H9 (cell line): ENCODE data around the gene PPRC1. TPM values are rescaled to one million over a fixed set of nuclear protein-coding genes. Genes with fewer than 3 reads are reported as not detected.

Experiments
- DNase-seq: peaks from one replicate; pipeline ENCODE4 v3.0.0-alpha.2; 2017
- H2AFZ ChIP-seq: one replicate; pipeline ENCODE4 v1.6.1; 2013; ENCODE audit warnings: mild to moderate bottlenecking, low read length, control low read depth, moderate library complexity
- H2AK5ac ChIP-seq: 2 replicates; pipeline ENCODE4 v1.6.1; 2013; ENCODE audit warnings: low read length, control low read depth, mixed read lengths; ENCODE audit not compliant: insufficient read length
- H2BK120ac ChIP-seq: one replicate; pipeline ENCODE4 v1.6.1; 2013; ENCODE audit warnings: low read depth, mild to moderate bottlenecking, low read length, control low read depth, inconsistent platforms; ENCODE audit not compliant: poor library complexity, severe bottlenecking
- H2BK12ac ChIP-seq: 2 replicates; pipeline ENCODE4 v1.6.1; 2013; ENCODE audit warnings: low read length, control low read depth, mixed read lengths, low read depth; ENCODE audit not compliant: insufficient read length
- H2BK15ac ChIP-seq: 2 replicates; pipeline ENCODE4 v1.6.1; 2013; ENCODE audit warnings: low read depth, low read length, control low read depth
- H2BK20ac ChIP-seq: one replicate; pipeline ENCODE4 v1.6.1; 2013; ENCODE audit warnings: low read depth, mild to moderate bottlenecking, low read length, control low read depth, inconsistent platforms; ENCODE audit not compliant: poor library complexity, severe bottlenecking
- H2BK5ac ChIP-seq: 2 replicates; pipeline ENCODE4 v1.6.1; 2013; ENCODE audit warnings: low read length, control low read depth, mixed read lengths; ENCODE audit not compliant: insufficient read length
- H3K14ac ChIP-seq: 2 replicates; pipeline ENCODE4 v1.6.1; 2013; ENCODE audit warnings: low read length, control low read depth; ENCODE audit not compliant: insufficient read depth
- H3K18ac ChIP-seq: 2 replicates; pipeline ENCODE4 v1.6.1; 2013; ENCODE audit warnings: low read depth, mild to moderate bottlenecking, mixed read lengths, low read length, control low read depth; ENCODE audit not compliant: insufficient read length
- H3K23ac ChIP-seq: 2 replicates; pipeline ENCODE4 v1.6.1; 2013; ENCODE audit warnings: low read length, control low read depth, mixed read lengths, low read depth; ENCODE audit not compliant: insufficient read length
- H3K23me2 ChIP-seq: 2 replicates; pipeline ENCODE4 v1.6.1; 2013; ENCODE audit warnings: low read depth, mild to moderate bottlenecking, mixed read lengths, low read length, control low read depth; ENCODE audit not compliant: insufficient read length, poor library complexity, severe bottlenecking
- H3K27ac ChIP-seq: 2 replicates; pipeline ENCODE4 v1.5.1; 2013; ENCODE audit warnings: low read length, control low read depth, mixed read lengths, low read depth; ENCODE audit not compliant: insufficient read length
- H3K27me3 ChIP-seq: 2 replicates; pipeline ENCODE4 v1.6.1; 2013; ENCODE audit warnings: low read length, control low read depth, inconsistent platforms; ENCODE audit not compliant: insufficient read depth
- H3K4ac ChIP-seq: 2 replicates; pipeline ENCODE4 v1.6.1; 2013; ENCODE audit warnings: low read depth, mild to moderate bottlenecking, control low read depth, inconsistent platforms, low read length, moderate library complexity
- H3K4me1 ChIP-seq: 2 replicates; pipeline ENCODE4 v1.6.1; 2013; ENCODE audit warnings: low read length, control low read depth, inconsistent platforms; ENCODE audit not compliant: insufficient read depth
- H3K4me2 ChIP-seq: 2 replicates; pipeline ENCODE4 v1.6.1; 2013; ENCODE audit warnings: low read length, control low read depth, mixed read lengths; ENCODE audit not compliant: insufficient read length, insufficient read depth
- H3K56ac ChIP-seq: 2 replicates; pipeline ENCODE4 v1.6.1; 2013; ENCODE audit warnings: low read depth, mild to moderate bottlenecking, mixed read lengths, low read length, control low read depth; ENCODE audit not compliant: insufficient read length
- H3K79me1 ChIP-seq: 2 replicates; pipeline ENCODE4 v1.6.1; 2013; ENCODE audit warnings: low read depth, mild to moderate bottlenecking, moderate library complexity, low read length, control low read depth, inconsistent platforms; ENCODE audit not compliant: insufficient read depth, poor library complexity, severe bottlenecking
- H3K79me2 ChIP-seq: 2 replicates; pipeline ENCODE4 v1.6.1; 2013; ENCODE audit warnings: low read length, control low read depth, inconsistent platforms; ENCODE audit not compliant: insufficient read depth
- H3K9ac ChIP-seq: 2 replicates; pipeline ENCODE4 v1.6.1; 2013; ENCODE audit warnings: low read length, control low read depth, mixed read lengths; ENCODE audit not compliant: insufficient read length; ENCODE audit errors: extremely low read depth
- H3K9me3 ChIP-seq: one replicate; pipeline ENCODE4 v1.6.1; 2013; ENCODE audit warnings: low read depth, low read length, inconsistent platforms; ENCODE audit not compliant: control insufficient read depth
- H3T11ph ChIP-seq: one replicate; pipeline ENCODE4 v1.6.1; 2013; ENCODE audit warnings: mild to moderate bottlenecking, low read length, control low read depth, inconsistent platforms
- H4K20me1 ChIP-seq: one replicate; pipeline ENCODE4 v1.6.1; 2013; ENCODE audit not compliant: control insufficient read depth, insufficient read length, insufficient read depth
- H4K5ac ChIP-seq: 2 replicates; pipeline ENCODE4 v1.6.1; 2013; ENCODE audit warnings: low read depth, mild to moderate bottlenecking, mixed read lengths, low read length, control low read depth; ENCODE audit not compliant: insufficient read length
- H4K8ac ChIP-seq: replicated peaks from 2 replicates; pipeline ENCODE4 v1.6.1; 2013; ENCODE audit warnings: low read length, control low read depth, mixed read lengths, low read depth; ENCODE audit not compliant: insufficient read length
- H4K91ac ChIP-seq: 2 replicates; pipeline ENCODE4 v1.6.1; 2013; ENCODE audit warnings: low read depth, mild to moderate bottlenecking, moderate library complexity, mixed read lengths, low read length, control low read depth; ENCODE audit not compliant: insufficient read length
- H3K27ac Mint-ChIP-seq, 3 experiments: 2 replicates in 2 of 3; 3 replicates in 1 of 3; pipeline ENCODE4 v1.8.0; 2020 to 2021; ENCODE audit warnings: mixed read lengths in 3 of 3, mild to moderate bottlenecking in 1 of 3, moderate library complexity in 1 of 3
- H3K27me3 Mint-ChIP-seq: 2 replicates; pipeline ENCODE4 v1.8.0; 2021; ENCODE audit warnings: low read depth, mild to moderate bottlenecking, moderate library complexity, mixed read lengths
- H3K36me3 Mint-ChIP-seq, 3 experiments: 2 replicates in 2 of 3; 3 replicates in 1 of 3; pipeline ENCODE4 v1.8.0; 2020 to 2021; ENCODE audit warnings: low read depth in 3 of 3, mixed read lengths in 3 of 3; ENCODE audit not compliant: insufficient read depth in 1 of 3
- H3K4me1 Mint-ChIP-seq, 2 experiments: 2 replicates each; pipeline ENCODE4 v1.8.0; 2020; ENCODE audit warnings: mixed read lengths in 2 of 2
- H3K4me3 Mint-ChIP-seq, 2 experiments: 2 replicates in 1 of 2; 3 replicates in 1 of 2; pipeline ENCODE4 v1.8.0; 2020 to 2021; ENCODE audit warnings: mild to moderate bottlenecking in 2 of 2, mixed read lengths in 2 of 2, moderate library complexity in 1 of 2
- H3K9me3 Mint-ChIP-seq, 2 experiments: 2 replicates in 1 of 2; 3 replicates in 1 of 2; pipeline ENCODE4 v1.8.0; 2020; ENCODE audit warnings: mild to moderate bottlenecking in 2 of 2, mixed read lengths in 2 of 2, moderate library complexity in 1 of 2
- CTCF ChIP-seq: fragments of 200-600 bp; sonication (generic); conservative IDR thresholded peaks from 3 replicates; pipeline ENCODE4 v1.8.0; 2021; ENCODE audit warnings: antibody characterized with exemption, mild to moderate bottlenecking
- WGBS: extraction: QIAGEN DNeasy Blood & Tissue Kit; methylation state at CpG from one replicate; pipeline ENCODE4 v1.1.7; 2013; ENCODE audit warnings: missing lambda C conversion rate, low lambda C conversion rate, mixed read lengths; ENCODE audit not compliant: insufficient read length; ENCODE audit errors: extremely low coverage; 5-methylcytosine and 5-hydroxymethylcytosine counted together
- total RNA-seq: library from RNA; stranded (reverse); gene quantifications from 2 replicates; pipeline ENCODE4 v1.2.1, GENCODE V29; 2021

Gene PPRC1
- total RNA-seq, 1 experiment from 2014 or later: 121 TPM

GRCh38 chr10:102133373-102134195 is 744 bp downstream of the PPRC1 start:
- peaks cover 14% of the 10 kb centered on the region for H3K79me1 ChIP-seq

More at GRCh38 chr10:102133373-102134195, 744 bp downstream of the PPRC1 start:
- Histone ChIP-seq H3K79me2 (peaks cover 48% of the 10 kb centered on the region), H2BK5ac (no peak overlapping the region), H2BK15ac (no peak overlapping the region), H3K56ac (no peak overlapping the region), H3K23me2 (peaks cover 11% of the 10 kb centered on the region), H3K27me3 (no peaks in the 10 kb centered on the region), H3K4me1 (no peaks in the 10 kb centered on the region; the same call in 1 of the 2 replicates), H3K18ac (peak overlapping the region; percentile 86), H3K9ac (peak overlapping the region; percentile 91), H4K20me1 (no peaks in the 10 kb centered on the region), H2AK5ac (no peak overlapping the region), H2BK12ac (no peak overlapping the region), H3T11ph (no peak overlapping the region), H3K4ac (0 out of 2 replicates have a peak overlapping the region, but pooled peaks have one; percentile 64), H2AFZ (no peak overlapping the region), H3K4me2 (peak overlapping the region; percentile 100), H3K27ac (no peak overlapping the region), H4K91ac (no peak overlapping the region), H4K5ac (no peak overlapping the region), H4K8ac (no peak overlapping the region), H3K9me3 (no peaks in the 10 kb centered on the region), H2BK20ac (no peak overlapping the region), H3K14ac (peak overlapping the region; percentile 83), H3K23ac (no peak overlapping the region), H2BK120ac (no peak overlapping the region)
- Mint-ChIP-seq H3K27me3 (peaks cover 2% of the 10 kb centered on the region; the same call in 1 of the 2 replicates), H3K27ac (peak overlapping the region; percentile 95 to 99 (median 99); a peak in 6 of 7 replicates), H3K4me3 (peak overlapping the region; percentile 97 to 98), H3K36me3 (peaks cover 25 to 38% (median 29%) of the 10 kb centered on the region in 3 experiments), H3K9me3 (no peaks in the 10 kb centered on the region; a peak in 1 of 5 replicates), H3K4me1 (peaks cover 23 to 27% of the 10 kb centered on the region in 2 experiments)
- TF ChIP-seq CTCF: no peak
- no peak for DNase-seq
- WGBS: no CpG with 5 or more reads among the region's 48 CpGs
